ENCODE measurements around the gene VWCE.

The VWCE gene

DNA sequence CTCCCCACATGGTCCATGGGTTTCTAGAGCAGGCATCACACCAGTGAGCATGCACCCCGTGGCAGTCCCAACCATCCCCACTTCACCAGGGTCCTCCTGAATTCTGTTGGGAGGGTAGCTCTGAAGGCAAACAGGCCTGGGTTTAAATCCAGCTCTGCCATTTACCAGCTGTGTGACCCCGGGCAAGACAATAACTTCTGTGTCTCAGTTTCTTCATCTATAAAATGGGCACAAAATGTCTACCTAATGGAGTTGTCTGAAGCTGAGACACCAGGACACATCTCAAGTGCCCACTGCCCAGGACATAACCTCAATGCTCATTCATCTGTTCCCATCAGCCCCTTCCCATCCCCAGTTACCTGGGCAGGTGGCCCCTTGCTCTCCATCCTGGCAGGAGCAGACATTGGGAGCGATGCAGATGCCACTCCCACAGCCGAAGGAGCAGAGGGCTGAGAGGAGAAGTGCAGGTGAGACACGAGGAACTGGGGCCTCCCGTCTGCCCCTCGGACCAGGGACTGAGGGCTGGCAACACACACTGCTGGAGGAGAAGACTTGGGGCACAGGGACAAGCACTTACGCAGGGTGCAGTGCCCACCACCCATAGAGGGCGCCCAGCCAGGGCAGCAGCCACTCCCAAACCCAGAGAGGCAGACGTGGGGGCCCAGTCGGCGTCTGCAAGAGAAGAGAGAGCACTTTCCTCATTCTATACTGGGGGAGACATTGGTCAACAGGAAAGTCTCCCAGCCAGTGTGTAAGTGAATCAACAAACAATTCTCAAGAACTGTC lies 4.0 kb downstream of the VWCE start:
- FAIRE-seq = no peak
- no peak for DNase-seq (ENCODE audit: extremely low spot score, insufficient read length, low read depth)

DNA sequence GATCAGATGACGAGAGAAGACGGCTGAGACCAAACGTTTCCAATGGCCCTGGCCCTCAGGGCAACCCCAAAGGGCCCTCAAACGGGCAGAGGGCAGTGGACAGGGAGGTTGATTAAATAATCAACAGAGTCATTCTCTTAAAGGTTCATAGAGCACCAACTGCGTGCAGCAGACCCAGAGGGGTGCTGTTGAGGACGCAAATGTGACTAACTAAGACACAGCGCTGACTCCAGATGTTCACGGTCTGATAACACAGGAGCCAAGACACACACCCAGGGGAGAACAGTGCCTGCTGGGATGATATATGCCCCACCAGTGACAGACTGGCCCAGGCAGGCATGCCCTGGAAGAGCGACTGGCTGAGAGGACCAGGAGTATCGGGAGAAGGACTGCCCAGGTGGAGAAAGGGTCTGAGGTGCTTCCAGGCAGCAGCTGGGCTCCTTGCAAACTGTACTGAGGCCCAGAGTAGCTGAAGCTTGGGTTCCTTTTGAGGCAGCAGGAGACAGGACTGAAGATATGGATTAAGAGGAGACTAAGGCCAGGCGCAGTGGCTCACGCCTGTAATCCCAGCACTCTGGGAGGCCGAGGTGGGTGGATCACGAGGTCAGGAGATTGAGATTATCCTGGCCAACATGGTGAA lies 7.7 kb downstream of the VWCE start:
- DNase-seq (ENCODE audit: extremely low spot score, insufficient read length, low read depth) = no peak
- FAIRE-seq = no peak

DNA sequence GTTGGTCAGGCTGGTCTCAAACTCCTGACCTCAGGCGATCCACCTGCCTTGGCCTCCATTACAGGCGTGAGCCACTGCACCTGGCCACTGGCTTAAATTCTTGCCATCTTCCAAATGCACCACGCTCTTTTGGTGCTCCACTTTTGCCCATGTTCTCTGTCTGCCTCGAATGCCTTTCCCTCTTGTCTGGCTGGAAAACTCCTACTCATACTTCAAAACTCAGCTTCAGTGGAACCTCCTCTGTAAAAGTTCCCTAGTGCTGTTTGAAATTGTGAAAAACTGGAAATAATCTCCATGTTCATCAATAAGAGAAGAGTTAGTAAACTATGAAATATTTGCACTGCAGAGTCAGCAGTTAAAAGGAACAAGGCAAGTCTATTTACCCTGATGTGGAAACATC lies 11.5 kb downstream of the VWCE start:
- no peak for DNase-seq (ENCODE audit: extremely low spot score, insufficient read length, low read depth)
- no peak for FAIRE-seq

DNA sequence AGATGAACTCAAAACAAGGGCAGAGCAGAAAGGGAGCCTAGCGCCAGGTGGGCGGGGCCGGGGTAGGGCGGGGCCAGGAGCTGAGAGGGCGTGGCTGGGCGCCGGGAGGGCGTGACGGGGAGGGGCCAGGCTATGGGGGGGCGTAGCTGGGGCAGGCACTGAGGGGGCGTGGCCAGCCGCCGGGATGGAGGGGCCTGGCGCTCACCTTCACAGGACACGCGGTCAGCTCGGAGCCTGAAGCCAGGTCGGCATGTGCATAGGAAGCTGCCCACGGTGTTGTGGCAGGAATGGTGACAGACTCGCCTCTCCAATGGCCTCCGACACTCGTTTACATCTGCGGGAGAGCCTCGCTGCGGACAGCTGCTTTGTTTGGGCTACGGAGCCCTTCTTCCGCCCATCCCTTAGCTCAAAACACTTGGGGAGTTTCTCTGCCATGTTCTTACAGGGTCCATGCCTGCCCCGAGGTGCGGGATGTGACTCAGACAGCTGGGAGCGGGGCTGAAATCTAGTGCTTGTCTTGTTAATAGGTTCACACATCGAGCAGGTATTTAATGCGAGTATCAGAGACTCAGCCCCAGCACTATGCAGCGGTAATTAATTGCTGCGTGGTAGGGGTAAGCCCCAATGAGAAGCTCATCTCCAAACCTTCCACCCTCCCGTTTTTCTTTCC lies 13.4 kb downstream of the VWCE start:
- FAIRE-seq (no peak), DNase-seq (ENCODE audit: extremely low spot score, insufficient read length, low read depth) (peak; percentile 47)

DNA sequence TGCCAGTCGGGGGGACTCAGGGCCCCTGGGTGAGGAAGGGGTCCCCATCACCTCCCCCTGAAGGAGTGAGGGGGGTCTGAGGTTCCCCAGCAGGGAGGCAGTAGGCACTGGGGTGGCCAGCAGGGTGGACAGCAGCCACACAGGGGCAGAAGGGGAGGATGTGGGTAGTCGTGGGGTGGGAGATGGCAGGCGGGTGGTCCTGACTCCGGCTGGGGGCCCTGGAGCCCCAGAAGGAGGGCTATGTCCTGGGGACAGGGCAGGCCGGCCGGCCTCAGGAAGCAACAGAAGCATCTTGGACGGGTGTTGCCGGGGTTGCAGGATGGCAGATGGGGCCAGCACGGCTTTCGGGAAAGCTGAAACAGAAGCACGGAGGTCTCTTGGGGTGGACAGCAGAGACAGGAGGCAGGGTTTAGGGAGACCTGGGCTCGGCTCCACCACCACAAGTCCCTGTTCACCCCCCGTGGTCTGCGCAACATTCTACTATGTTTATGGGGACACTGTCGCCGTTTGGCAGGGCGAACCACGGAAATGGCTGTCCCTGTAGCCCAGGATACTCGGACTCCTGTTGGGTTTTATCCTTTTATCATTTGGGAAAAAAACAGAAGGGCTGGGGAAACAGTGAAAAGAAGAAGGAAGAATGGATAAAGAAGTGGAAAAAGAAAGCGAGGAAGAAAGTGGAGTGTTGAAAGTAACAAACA lies 14.1 kb downstream of the VWCE start:
- FAIRE-seq = no peak
- no peak for DNase-seq (ENCODE audit: extremely low spot score, insufficient read length, low read depth)

DNA sequence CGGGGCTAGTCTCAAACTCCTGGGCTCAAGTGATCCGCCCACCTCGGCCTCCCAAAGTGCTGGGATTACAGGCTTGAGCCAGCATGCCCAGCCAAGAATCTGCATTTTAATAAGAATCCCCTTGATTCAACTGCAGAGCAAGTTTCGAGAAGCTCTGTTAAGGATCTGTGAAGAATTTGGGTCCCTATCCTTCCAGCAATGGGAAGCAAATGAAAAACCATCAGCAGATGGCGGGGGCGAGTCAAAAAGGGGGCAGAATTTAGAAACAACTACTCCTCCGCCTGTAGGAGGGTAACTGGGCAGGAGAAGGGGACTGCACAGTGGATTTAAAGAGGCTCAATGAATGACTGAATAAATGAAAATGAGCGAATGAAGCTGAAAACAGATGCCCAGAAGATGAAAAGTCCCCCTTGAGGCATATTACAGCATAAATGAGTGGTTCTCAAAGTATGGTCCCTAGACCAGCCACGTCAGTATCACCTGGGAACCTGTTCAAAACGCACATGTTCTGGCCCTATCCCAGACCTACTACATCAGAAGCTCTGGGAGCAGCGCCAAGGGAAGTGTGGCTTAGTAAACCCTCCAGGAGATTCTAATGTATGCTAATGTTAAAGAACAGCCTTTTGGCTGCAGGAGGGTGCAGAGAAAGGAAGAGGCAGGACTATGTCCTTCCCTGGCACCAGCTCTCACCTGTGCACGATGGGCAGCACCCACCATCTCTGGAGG lies 15.0 kb downstream of the VWCE start:
- DNase-seq (ENCODE audit: extremely low spot score, insufficient read length, low read depth) (no peak), FAIRE-seq (no peak)

DNA sequence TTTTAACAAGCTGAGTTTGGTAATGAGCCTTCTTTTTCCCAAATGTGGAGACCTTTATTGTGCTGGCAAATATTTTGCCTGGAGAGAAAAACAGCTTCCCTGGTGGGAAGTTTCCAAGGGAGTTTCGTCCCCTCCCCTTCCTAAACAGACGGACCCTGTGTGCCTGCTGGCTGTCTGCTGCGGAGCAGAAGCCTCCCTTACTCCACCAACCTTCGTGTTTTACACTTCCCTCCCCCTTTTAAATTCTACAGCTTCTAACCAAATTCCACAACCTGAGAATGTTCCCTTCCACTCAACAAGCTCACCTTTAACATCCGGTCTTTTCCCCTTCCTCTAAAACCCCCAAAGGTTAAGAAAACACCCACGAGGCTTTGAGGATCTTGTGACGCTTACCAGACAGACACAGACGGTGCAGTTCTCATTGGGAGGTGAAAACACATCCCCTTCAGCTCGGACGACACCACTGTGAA lies 17.1 kb downstream of the VWCE start:
- FAIRE-seq = no peak
- no peak for DNase-seq (ENCODE audit: extremely low spot score, insufficient read length, low read depth)

DNA sequence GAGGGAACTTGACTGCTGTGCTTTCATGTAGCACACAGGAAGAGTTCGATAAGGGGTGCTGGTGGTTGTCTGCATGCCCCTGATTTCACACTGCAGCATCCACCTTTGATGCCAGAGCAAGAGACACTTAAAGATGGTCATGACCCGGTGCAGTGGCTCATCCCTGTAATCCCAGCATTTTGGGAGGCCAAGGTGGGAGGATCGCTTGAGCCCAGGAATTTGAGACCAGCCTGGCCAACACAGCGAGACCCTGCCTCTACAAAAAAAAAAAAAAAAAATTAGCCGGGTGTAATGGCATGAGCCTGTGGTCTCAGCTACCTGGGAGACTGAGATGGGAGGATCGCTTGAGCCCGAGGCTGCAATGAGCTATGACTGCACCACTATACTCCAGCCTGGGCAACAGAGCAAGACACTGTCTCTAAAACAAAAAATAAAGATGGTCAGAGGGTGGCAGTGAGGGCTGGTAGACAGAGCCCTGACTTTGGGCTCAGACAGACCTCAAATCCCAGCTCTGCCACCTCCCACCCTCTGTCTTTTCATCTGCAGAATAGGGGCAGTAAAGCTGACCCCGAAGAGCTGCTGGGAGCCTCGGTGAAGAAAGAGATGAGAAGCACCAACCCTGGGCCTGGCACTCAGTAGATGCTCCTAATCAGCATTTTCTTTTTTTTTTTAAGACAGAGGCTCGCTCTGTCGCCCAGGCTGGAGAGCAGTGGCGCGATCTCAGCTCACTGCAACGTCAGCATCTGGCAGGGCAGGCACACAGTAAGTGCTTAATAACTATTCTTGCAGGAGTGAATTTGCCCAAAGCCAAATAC lies 17.7 kb downstream of the VWCE start:
- DNase-seq (ENCODE audit: extremely low spot score, insufficient read length, low read depth) (no peak), FAIRE-seq (no peak)

DNA sequence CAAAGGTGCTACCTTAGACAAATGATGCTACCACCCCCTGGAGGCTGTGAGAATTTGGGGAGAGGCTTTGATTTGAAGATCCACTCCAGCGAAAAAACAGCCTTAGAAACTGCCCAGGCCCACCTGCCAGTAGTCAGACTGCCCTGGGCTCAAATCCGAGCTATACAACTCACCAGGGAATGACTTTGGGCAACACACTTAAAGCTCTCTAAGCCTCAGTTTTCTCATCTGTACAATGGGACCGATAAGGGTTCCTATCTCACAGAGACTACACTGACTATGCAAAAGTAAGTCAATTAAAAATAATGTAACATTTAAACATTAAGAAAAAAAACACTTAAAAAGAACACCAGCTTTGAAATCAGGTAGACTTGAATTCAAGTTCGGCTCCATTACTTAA lies 19.9 kb downstream of the VWCE start:
- DNase-seq (ENCODE audit: extremely low spot score, insufficient read length, low read depth) (no peak), FAIRE-seq (no peak)

DNA sequence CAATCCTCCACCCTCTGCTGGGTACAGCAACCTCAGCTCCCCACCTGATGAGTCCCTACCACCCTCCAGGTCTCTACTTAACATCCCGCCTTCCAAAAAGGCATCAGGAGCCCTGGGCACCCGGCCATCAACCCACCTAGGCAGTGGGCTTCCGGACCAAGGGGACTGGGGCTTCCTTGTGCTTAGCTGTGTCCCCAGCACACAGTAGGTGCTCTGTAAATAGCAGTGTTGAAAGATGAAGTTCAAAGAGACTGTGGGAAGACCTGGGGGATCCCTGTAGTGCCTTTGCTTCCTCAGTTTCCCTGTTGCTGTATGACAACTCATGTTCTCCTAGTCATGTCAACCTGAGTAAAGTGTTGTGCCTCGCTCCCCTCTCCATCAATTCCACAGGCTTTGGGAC lies 21.0 kb downstream of the VWCE start:
- FAIRE-seq = no peak

DNA sequence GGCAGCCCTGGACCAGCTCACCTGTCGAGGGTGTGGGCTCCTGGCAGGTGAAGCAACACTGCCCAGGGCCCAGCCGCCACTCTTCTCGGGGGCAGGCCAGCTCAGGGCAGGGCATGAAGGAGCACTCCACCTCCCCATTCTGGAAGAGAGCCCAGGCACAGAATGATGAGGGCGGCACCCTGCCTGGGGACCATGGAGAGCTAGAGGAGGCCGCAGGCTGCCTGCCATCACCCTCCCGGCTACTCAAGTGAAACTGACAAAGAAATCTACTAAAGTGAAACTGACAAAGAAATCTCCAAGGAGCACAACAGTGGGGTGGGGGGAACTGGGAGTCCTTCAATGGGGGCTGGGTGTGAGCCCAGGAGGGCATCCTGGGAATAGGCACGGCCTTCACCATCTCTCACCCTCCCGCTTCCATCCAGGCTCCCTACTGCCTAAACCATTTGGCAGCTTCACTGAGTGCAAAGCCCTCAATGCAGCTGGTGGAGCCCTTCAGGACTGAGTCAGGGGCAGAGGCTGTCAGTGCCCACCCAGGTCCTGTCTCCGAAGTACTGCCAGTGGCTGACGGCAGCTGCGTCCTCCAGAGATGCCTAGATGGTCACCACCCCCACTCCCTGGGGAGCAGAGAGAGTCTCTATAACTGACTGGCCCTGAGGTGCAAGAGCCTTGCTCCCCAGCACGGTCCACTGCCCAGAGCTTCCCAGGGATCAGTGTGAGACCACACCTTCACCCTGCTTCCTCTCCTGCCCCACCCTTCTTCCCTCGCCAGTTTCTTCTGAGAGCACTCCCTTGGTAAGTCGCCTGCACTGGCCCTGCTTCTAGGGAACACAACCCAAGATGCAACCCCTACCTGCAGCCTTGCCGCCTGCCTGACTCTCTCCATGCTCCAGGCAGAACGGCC lies 21.7 kb downstream of the VWCE start:
- FAIRE-seq (no peak), DNase-seq (ENCODE audit: extremely low spot score, insufficient read length, low read depth) (no peak)

More for the DNA sequence above, 21.0 kb downstream of the VWCE start:
- DNase-seq (ENCODE audit: extremely low spot score, insufficient read length, low read depth) = no peak

DNA sequence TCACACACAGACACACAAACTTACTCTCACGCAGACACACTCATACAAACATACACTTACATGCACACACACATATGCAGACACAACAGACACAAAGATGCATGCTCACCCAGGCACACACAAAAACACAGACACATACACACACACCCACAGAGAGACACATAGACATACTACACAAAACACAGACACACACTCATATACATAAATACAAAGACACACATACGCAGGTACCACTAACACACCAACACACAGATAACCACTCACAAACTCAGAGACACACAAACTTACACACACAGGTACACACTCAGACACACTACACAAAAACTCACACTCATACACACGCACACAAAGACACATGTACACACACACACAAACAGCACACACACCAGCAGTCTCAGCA lies 22.4 kb downstream of the VWCE start:
- FAIRE-seq = no peak
- no peak for DNase-seq (ENCODE audit: extremely low spot score, insufficient read length, low read depth)

DNA sequence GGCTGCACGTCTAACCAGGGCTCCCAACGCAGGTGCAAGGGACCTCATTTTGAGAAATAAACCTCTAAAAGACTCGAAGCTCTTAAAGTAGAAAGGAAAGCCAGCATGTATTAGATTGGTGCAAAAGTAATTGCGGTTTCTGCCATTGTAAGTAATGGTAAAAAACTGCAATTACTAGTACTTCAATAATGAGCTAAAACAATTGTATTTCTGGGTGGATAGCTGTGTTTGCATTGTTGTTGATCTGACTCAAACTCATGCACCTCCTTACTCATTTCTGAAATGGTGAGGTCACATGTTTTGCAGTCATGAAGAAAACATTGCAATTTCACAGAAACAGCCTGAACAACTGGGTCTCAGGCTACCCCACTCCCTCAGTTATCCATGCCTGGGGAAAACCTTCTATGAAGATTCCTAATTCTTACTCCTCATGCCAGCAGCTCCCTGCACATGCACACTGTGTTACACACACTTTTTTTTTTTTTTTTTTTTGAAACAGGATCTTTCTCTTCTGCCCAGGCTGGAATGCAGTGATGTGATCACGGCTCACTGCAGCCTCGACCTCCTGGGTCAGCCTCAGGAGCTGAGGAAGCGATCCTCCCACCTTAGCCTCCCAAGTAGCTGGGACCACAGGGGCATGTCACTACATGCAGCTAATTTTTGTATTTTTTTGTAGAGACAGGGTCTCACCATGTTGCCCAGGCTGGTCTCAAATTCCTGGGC lies 24.6 kb downstream of the VWCE start:
- DNase-seq (ENCODE audit: extremely low spot score, insufficient read length, low read depth) (no peak), FAIRE-seq (no peak)

DNA sequence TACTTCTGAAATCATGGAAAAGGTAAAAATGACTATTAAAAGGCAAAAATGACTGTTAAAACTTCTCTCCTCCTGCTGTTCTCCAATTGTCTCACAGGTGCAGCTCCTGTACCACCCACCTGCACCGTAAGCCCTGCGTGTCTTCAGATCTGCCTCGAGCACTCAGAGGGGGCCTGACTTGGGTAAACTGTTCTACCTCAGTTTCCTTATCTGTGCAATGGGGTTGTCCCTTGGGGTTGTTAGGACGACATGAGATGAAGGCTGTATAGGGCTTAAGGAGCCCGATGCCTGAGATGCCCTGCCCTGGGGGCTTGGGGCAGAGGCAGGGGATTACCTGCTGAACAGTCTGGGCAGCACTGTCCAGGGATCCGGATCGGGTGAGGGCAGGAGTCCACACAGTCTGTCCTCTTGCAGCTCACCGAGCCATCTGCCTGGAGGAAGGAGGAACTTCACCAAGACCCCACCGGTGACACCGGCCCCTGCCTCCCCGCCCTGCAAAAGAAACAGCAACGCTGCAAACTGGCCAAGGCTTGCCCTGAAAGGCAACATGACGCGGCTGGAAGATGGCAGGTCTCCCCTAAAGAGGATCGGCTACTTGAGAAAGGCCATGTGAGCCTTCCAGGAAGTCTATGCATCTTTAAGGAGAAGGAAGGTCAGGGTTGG lies 26.4 kb downstream of the VWCE start:
- no peak for DNase-seq (ENCODE audit: extremely low spot score, insufficient read length, low read depth)
- no peak for FAIRE-seq

DNA sequence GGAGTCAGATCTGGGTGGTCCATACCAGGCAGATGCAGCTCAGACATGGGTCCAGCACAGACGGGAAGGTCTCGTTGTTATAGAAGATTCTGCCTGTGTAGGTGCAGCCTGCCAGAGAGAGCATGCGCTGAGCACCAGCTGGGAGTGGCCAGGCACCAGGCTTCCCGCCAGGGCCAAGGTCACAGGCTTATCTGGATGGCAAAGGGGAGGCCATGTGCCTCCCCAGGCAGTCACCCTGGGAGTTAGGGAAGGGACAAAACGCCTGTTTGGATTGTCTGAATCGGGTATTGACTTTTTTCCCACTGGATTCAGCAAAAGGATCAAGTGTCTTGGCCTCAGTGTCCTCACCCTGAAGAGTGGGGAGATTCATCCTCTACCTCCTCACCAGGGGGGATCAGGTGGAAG lies 27.7 kb downstream of the VWCE start:
- FAIRE-seq = no peak
- DNase-seq (ENCODE audit: extremely low spot score, insufficient read length, low read depth) = no peak

DNA sequence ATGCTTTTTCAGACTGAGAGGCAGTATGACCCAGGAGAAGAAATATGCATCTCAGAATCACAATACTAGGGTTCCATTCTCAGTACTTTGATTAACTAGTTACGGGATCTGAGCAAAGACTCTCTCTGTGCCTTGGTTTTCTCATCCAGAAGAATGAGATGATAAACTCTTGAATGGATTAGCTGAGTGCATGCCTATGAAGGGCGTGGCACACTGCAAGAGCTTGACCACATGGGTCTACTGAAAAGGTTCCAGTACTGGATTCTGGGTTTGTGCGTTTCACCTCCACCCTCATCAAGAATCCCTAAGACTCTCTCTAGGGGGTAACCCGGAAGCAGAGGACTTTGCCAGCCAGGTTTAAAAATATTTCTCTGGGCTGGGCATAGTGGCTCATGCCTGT lies 28.5 kb downstream of the VWCE start:
- no peak for DNase-seq (ENCODE audit: extremely low spot score, insufficient read length, low read depth)

DNA sequence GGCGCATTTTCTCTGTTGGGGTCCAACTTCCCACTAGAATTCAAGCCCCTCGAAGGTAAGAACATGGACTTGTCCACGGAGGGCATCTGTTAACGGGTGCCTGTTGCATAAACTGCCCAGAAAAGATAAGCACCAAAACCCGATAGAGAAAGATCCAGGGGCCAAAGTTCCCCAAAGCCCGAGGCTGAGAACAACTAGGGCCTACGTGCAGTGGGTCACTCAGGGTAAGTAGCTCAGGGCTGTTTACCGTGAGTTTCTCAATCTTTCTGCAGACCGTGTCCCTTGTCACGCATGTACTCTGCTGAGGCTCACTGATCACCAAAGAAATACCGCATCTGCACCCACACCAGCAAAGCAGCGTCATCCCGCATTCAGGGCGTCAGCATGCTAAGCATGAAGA lies 29.8 kb downstream of the VWCE start:
- DNase-seq (ENCODE audit: extremely low spot score, insufficient read length, low read depth) (no peak), FAIRE-seq (no peak)

More for the DNA sequence above, 28.5 kb downstream of the VWCE start:
- FAIRE-seq = no peak

Measured in GM18507 (cell line).